ES-I3 (cell line): ENCODE measurements around the gene SEC16B.

ENCODE experiments used
- H3K36me3 ChIP-seq: 2 replicates; pipeline ENCODE4 v1.6.1; 2013; ENCODE audit warnings: mild to moderate bottlenecking, low read length, control low read depth, moderate library complexity; ENCODE audit not compliant: insufficient read depth
- H3K4me1 ChIP-seq: 2 replicates; pipeline ENCODE4 v1.6.1; 2013; ENCODE audit warnings: mild to moderate bottlenecking, control low read depth, low read length; ENCODE audit not compliant: insufficient read depth
- H3K9ac ChIP-seq: 2 replicates; pipeline ENCODE4 v1.6.1; 2013; ENCODE audit warnings: low read depth, mild to moderate bottlenecking, low read length, moderate library complexity
- H3K9me3 ChIP-seq: 2 replicates; pipeline ENCODE4 v1.6.1; 2013; ENCODE audit warnings: mild to moderate bottlenecking, low read length, moderate library complexity; ENCODE audit not compliant: control insufficient read depth, insufficient read depth

The SEC16B gene

DNA sequence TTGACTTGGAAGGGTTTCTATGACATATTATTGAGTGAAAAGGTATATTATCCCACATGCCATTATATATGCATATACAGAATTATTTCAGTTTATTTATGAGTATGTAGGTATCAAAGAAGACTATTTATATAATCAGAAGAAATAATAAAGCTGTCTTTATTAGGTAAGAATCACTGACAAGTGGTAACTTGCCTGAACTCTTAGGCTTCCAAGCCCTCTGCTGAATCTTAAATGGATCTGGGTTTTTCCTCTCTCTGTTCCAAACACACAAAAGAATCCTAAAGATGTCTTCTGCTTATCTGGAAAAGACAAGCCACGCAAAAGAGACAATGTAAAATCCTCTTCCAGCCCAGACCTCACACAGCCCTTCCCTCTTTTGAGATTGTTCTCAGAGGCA lies 14.9 kb upstream of the SEC16B start:
- Histone ChIP-seq H3K9ac (no peak overlapping the region), H3K36me3 (no peaks in the 10 kb centered on the region), H3K4me1 (peaks cover 6% of the 10 kb centered on the region), H3K9me3 (no peaks in the 10 kb centered on the region)

DNA sequence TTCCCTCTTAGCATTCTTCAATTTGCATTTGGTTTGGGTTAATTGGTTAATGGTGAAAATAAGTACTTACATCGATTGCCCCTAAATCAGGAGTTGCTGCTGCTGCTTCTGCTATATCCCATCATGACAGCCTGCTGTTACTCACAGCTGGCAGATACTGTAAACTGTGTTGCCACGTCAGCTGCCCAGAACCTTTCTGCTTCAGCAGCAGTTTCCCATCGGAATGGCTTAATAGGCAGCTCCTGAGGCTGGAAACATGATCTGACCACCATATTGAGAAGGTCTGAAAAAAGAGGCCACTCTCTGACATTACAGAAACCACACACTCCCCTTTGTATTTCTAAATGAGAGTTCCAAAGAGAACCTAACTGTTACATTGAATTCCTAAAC lies 14.3 kb upstream of the SEC16B start:
- Histone ChIP-seq H3K36me3 (no peaks in the 10 kb centered on the region), H3K9me3 (no peaks in the 10 kb centered on the region), H3K4me1 (peaks cover 6% of the 10 kb centered on the region), H3K9ac (peak overlapping the region; percentile 38; the same call in 1 of the 2 replicates)

DNA sequence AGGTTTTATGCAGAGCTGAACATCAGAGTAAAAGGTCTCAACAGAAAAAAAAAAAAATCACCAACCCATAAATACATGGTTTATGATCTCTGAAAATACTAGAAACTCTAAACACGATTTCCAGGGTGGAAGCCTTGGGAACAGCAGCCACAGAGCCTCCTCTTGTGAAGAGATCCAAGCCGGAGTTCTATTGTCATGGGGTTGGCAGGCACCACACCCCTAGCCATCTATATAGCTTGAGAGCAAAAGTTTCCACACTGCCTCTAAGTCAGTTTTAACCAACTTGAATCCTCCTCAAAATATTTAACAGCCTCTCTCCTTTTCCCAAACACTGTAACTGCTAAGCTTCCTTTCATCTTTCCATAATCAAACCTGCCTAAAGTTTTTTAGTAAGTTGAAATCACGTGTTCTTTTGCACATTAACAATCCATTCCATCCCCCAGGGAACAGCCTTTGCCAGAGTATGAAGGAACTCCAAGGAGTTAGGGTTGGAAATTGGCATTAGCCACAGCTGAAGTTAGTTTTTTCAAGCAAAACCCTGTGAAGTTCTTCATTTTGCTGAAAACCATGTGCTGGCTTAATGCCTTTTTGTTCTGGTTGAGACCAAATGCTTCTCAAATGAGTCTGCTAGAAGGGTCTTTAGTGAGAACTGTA lies 13.8 kb upstream of the SEC16B start:
- peak overlapping the region; percentile 38; the same call in 1 of the 2 replicates for H3K9ac ChIP-seq

DNA sequence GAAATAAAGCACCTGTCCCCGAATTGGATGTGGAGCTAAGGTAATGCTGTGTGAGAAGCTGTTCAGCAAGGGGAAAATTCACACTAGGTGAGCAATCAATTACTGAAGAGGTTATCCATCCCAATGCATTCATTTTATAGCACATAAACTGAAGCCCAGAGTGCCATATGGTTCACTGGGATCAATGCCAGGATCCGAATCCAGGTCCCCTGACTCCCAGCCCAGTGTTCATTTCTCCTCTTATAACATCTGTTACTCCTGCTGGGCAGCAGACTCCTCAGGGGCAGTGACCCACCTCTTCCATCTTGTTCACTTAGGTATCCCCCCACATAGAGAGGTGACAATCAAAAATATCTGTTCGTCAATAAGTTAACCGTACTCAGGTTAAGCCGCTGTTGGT lies 13.2 kb upstream of the SEC16B start:
- H3K4me1 ChIP-seq, result peaks cover 6% of the 10 kb centered on the region
- H3K36me3 ChIP-seq, result no peaks in the 10 kb centered on the region
- no peaks in the 10 kb centered on the region for H3K9me3 ChIP-seq
- H3K9ac ChIP-seq, result no peak overlapping the region

More for the DNA sequence above, 13.8 kb upstream of the SEC16B start:
- Histone ChIP-seq H3K9me3 (no peaks in the 10 kb centered on the region), H3K36me3 (no peaks in the 10 kb centered on the region), H3K4me1 (peaks cover 6% of the 10 kb centered on the region)

DNA sequence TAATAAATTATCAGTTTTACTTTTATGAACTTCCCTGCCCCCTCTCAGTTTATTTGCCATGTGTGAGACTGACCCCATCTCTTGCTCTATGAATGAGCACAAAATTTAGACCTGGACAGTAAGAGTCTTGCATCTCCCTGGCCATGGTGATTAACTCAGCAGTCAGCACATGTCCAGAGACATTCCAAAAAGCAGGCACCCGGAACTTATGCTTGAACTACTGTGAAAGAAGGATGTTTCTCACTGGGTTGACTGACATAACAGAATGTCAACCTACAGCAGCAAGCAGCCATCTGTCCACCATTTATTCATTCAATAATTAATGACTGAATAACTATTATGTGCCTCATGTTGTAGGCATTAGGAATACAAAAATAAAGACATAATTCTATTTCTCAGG lies 11.3 kb upstream of the SEC16B start:
- Histone ChIP-seq H3K4me1 (peaks cover 6% of the 10 kb centered on the region), H3K9me3 (no peaks in the 10 kb centered on the region), H3K9ac (no peak overlapping the region), H3K36me3 (no peaks in the 10 kb centered on the region)

DNA sequence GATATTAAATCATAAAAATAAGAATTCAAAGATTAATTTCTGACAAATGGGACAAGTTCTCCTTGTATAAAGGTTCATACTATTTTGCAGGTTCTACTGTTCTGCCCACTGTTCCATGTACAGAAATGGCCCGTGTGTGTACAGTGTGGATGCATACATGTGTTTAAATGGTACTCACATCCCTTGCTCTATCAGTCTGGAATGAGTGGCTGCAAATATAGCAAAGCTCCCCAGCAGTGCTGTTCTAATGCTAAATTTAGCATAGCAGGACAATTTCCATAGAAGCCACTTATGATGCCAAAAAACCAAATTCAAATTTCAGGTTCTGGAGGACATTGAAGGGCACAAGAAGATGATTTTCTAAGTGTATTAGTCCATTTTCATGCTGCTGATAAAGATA lies 9.4 kb upstream of the SEC16B start:
- H3K9ac ChIP-seq, result no peak overlapping the region
- peaks cover 6% of the 10 kb centered on the region for H3K4me1 ChIP-seq
- no peaks in the 10 kb centered on the region for H3K9me3 ChIP-seq
- no peaks in the 10 kb centered on the region for H3K36me3 ChIP-seq

DNA sequence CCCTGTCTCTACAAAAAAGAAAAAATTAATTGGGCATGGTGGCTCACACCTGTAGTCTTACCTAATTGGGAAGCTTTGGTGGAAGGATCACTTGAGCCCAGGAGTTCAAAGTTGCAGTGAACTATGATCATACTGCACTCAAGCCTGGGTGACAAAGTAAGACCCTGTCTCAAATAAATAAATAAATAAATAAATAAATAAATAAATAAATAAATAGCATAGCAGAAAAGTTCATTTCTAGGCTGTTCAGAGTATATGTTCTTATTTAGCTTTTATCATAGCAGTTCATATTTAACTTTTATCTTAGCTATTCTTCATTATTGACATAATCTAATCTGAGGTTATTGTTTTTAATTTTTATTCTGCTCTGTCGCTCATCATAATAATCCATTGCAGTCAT lies 8.7 kb upstream of the SEC16B start:
- Histone ChIP-seq H3K36me3 (no peaks in the 10 kb centered on the region), H3K9ac (no peak overlapping the region), H3K4me1 (peaks cover under 1% of the 10 kb centered on the region), H3K9me3 (no peaks in the 10 kb centered on the region)

DNA sequence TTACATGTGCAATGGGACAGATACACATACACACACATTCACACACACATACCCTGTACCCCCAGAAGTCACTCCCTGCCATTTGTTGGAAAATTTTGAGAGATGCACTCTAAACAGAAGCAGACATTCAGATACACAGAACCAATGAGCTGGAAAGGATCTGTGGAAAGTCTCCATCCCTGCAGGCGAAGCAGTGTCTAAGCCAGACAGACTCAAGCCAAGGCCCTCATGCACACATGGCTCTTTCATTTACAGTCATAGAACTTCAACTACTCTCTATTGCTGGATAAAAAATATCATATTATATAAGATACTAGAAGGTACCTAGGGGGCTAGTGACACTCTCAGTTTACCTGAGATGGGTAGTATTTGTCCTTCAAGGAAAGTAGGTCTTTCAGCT lies 7.3 kb upstream of the SEC16B start:
- Histone ChIP-seq H3K9ac (no peak overlapping the region), H3K36me3 (no peaks in the 10 kb centered on the region), H3K9me3 (no peaks in the 10 kb centered on the region), H3K4me1 (no peaks in the 10 kb centered on the region)

DNA sequence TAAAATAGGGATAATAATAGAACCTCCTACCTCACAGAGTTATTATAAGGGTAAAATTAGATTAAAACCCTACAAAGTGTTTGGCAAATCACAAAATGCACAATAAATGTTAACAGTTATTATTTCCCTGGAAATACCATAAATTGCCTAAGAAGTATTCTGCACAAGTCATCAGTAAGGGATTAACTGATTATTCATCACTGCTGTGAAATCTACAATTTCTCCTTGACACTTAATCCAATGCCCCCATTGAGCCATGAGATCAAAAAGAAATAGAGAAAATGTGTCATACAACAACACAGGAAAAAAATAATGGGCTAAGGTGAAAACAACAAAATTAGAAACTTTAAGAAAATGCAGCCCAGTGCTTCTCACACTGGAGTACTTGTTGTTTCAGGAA lies 6.7 kb upstream of the SEC16B start:
- Histone ChIP-seq H3K36me3 (no peaks in the 10 kb centered on the region), H3K9ac (no peak overlapping the region), H3K4me1 (no peaks in the 10 kb centered on the region), H3K9me3 (no peaks in the 10 kb centered on the region)

DNA sequence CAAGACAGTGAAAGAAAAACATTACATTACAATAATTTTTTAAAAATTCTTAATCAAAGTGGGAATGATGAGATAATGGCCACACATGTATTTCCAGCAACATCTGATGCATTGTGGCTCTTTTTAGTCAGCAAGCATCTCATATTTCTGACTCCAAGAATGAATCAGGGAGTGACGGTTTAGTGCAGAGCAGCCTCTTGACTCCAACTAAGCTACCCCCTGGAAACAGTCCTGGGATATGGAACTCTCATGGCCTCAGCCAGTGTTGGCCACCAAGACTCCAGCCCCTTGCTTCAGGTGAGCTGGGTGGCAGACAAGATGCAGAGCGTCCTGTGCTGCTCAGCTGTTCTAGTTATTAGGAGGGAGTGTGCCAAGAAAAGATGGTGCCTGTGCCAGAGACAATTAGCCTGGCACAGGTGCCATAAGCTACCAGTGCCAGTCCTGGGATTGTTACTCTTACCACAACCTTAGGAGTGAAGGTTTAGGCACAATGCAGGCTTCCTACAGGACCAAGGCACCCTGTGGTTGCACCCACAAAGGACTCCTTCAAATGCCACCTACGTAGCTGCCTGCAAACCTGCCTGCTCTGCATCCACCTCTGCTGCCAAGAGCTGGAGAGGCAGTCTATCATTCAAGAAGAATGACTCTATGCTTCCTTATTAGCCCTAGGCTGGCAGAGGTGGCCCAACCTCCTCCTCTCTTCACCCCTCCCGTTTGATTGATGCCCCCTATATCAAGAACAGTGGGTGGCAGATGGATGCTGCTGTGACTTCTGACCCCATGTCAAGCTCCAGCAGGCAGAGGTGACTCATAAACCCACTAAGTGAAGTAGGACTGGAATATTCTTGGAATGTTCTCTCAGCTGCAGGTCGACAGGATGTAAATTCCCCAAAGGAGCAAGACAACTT lies 6.0 kb upstream of the SEC16B start:
- Histone ChIP-seq H3K9ac (no peak overlapping the region), H3K36me3 (no peaks in the 10 kb centered on the region), H3K4me1 (no peaks in the 10 kb centered on the region), H3K9me3 (no peaks in the 10 kb centered on the region)

DNA sequence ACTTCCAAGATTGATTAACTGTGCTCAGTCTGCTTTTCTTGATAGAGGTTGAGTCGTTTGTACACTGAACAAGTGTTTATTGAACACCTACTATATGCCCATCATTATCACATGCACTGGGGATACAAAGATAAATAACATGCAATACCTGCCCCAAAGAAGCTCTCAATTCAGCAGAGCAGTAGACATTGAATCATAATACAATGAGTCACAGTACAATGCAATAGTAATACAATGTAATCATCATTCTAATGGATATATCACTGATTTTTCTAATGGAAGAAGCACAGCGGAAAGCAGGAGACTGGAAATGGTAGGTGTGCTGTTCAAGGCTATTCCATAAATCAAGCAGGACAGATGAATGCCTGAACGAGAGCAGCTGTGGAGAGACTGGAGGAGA lies 3.7 kb upstream of the SEC16B start:
- Histone ChIP-seq H3K9ac (no peak overlapping the region), H3K36me3 (no peaks in the 10 kb centered on the region), H3K9me3 (no peaks in the 10 kb centered on the region), H3K4me1 (no peaks in the 10 kb centered on the region)

DNA sequence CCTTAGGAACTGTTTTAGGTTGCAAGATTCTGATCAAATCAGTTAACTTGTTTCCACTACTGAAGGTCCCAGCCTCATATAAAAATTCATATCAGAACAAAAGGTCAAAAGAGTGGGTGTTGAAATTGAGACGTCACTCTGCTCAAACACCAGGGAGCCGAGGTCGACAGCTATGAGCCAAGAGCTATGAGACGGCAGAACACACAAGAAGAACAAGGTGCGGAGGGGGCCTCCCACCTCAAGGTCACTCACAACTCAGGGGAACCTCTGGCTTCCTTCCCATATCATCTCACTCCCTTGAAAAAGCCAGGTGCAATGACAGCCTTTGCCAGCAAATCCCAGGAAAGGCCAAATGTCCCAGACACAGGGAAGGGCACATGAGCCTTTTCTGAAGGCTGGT lies 749 bp downstream of the SEC16B start:
- no peaks in the 10 kb centered on the region for H3K36me3 ChIP-seq
- no peaks in the 10 kb centered on the region for H3K4me1 ChIP-seq
- H3K9ac ChIP-seq, result no peak overlapping the region
- H3K9me3 ChIP-seq, result no peaks in the 10 kb centered on the region

DNA sequence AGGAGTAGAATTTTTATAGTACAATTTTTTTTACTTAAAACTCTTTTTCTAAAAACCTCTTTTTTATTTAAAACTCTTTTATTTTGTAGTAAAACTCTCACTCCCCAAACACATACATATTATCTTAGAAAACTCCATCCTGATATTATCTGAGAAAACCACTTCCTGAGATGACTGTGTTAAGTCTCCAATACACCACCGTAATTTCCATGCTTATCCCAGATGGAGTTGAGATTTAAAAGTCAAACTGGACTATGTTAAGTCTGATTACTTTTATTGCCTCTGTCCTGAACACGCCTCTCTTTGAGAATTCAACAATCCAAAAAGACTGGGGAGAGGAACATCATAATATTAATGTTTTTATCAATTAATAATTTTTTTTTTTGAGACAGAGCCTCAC lies 3.7 kb downstream of the SEC16B start:
- Histone ChIP-seq H3K4me1 (no peaks in the 10 kb centered on the region), H3K9ac (no peak overlapping the region)

DNA sequence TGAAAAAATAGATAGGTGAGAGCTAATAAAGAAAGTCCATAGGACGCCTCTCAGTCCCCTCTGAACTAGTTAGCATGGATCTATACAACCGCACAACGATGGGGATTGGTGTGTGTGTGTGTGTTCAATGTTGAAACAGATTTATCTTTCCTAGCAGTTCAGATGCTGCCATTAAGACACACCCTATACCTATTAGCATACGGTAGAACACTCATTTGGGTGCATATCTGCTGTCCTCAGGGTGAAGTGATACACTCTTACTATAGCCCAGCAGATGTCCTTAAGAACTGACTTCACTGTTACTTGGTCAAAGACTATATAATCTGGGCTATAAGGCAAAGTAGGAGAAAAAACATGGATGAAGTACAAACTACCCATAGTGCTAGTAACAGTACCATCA lies 4.6 kb downstream of the SEC16B start:
- H3K36me3 ChIP-seq, result no peaks in the 10 kb centered on the region
- no peak overlapping the region for H3K9ac ChIP-seq
- H3K9me3 ChIP-seq, result no peaks in the 10 kb centered on the region
- peaks cover 6% of the 10 kb centered on the region for H3K4me1 ChIP-seq

More for the DNA sequence above, 3.7 kb downstream of the SEC16B start:
- H3K9me3 ChIP-seq, result no peaks in the 10 kb centered on the region
- H3K36me3 ChIP-seq, result no peaks in the 10 kb centered on the region

DNA sequence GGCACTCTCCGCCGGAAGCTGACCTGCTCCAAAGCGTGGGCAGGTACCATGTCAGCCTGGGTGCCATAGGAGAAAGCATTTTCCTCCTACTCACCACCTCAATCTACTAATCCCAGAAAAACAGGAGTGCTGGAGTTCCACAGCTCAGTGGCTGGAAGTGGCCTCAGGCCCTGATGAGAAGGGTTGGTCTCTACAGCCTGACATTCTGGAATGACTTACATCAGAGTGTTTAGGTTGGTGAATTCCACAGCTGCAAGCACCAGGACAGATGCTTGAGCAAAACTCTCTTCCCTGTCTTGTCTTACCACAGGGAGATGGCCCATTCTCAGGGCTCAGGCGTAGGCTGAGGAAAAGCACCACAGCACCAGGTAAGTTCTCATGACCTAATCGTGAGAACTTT lies 5.5 kb downstream of the SEC16B start:
- peaks cover 15% of the 10 kb centered on the region for H3K4me1 ChIP-seq
- no peaks in the 10 kb centered on the region for H3K9me3 ChIP-seq
- H3K36me3 ChIP-seq, result no peaks in the 10 kb centered on the region
- no peak overlapping the region for H3K9ac ChIP-seq
